Mammary microvascular endothelial cell (primary cell): ENCODE data around the gene UIMC1. TPM values are rescaled to one million over a fixed set of nuclear protein-coding genes. Genes with fewer than 3 reads are reported as not detected.

Experiments
- total RNA-seq: library from RNA; depleted of rRNA; stranded (reverse); fragments of >200 nt; gene quantifications from 2 replicates; pipeline ENCODE4 v1.2.3, GENCODE V29; 2015

The UIMC1 gene
- 19.7 and 21.1 TPM in 2 replicates for total RNA-seq

GRCh38 chr5:177006265-177006972 lies at the start of gene UIMC1:
TSS of gene UIMC1 (minus strand) at chr5:177006779. CDS start at chr5:176982615, 24,164 bp downstream.

GRCh38 chr5:177022386-177023302 lies 16.1 kb upstream of the UIMC1 start, which contains the start of gene ZNF346:
TSS of gene ZNF346 (plus strand) at chr5:177022696. CDS start at chr5:177022739, 43 bp downstream.

GRCh38 chr5:176899296-176899891 lies 107.2 kb downstream of the UIMC1 start, which contains the start of gene HK3:
TSS of gene HK3 (minus strand) at chr5:176899346. CDS start at chr5:176896159, 3,187 bp downstream.

Other genes with a start within 250 kb of the UIMC1 start
- 0.87 and 1.1 TPM in 2 replicates for gene UNC5A, start 196.2 kb downstream of the UIMC1 start, total RNA-seq
- gene HK3, start 107.4 kb downstream of the UIMC1 start, total RNA-seq, result not detected in 2 replicates
- gene ZNF346, start 15.9 kb upstream of the UIMC1 start, total RNA-seq, result 11.2 and 12.1 TPM in 2 replicates
- 1.7 and 2.3 TPM in 2 replicates for gene FGFR4, start 80.1 kb upstream of the UIMC1 start, total RNA-seq
- gene NSD1, start 127.0 kb upstream of the UIMC1 start, total RNA-seq, result 25.9 and 28.7 TPM in 2 replicates